HG03064 (cell line): Measurements from ENCODE around the gene NHEJ1.

Experiments used
- ATAC-seq: cut with Tn5 transposase; IDR thresholded peaks from one replicate; pipeline ENCODE4 v1.9.1; 2021; ENCODE audit warnings: low read depth; ENCODE audit not compliant: unreplicated experiment

NHEJ1 gene

GRCh38 chr2:219094171-219094570, 66.4 kb downstream of the NHEJ1 start:
- ATAC-seq = no peak

GRCh38 chr2:219090436-219091299, 69.9 kb downstream of the NHEJ1 start:
- no peak for ATAC-seq

GRCh38 chr2:219089330-219089729, 71.3 kb downstream of the NHEJ1 start:
- ATAC-seq = no peak

- ATAC-seq = no peak
Observed at GRCh38 chr2:219087848-219088247, 72.8 kb downstream of the NHEJ1 start.

GRCh38 chr2:219087361-219087760, 73.3 kb downstream of the NHEJ1 start:
- no peak for ATAC-seq

GRCh38 chr2:219086196-219086595, 74.4 kb downstream of the NHEJ1 start:
- ATAC-seq = no peak

- no peak for ATAC-seq
Observed at GRCh38 chr2:219084791-219085190, 75.8 kb downstream of the NHEJ1 start.

- ATAC-seq = no peak
Observed at GRCh38 chr2:219082332-219082958, 78.2 kb downstream of the NHEJ1 start.

- no peak for ATAC-seq
Observed at GRCh38 chr2:219081701-219082331, 78.8 kb downstream of the NHEJ1 start.

GRCh38 chr2:219081096-219081495, 79.5 kb downstream of the NHEJ1 start:
- no peak for ATAC-seq

- no peak for ATAC-seq
Observed at GRCh38 chr2:219079417-219079816, 81.2 kb downstream of the NHEJ1 start.

- ATAC-seq = no peak
Observed at GRCh38 chr2:219078951-219079350, 81.7 kb downstream of the NHEJ1 start.

- no peak for ATAC-seq
Observed at GRCh38 chr2:219078126-219078525, 82.5 kb downstream of the NHEJ1 start.

- ATAC-seq = no peak
Observed at GRCh38 chr2:219076253-219076652, 84.4 kb downstream of the NHEJ1 start.

- ATAC-seq = no peak
Observed at GRCh38 chr2:219073413-219074129, 87.0 kb downstream of the NHEJ1 start.

- ATAC-seq = no peak
Observed at GRCh38 chr2:219072741-219073250, 87.8 kb downstream of the NHEJ1 start.

- ATAC-seq = no peak
Observed at GRCh38 chr2:219071131-219071816, 89.3 kb downstream of the NHEJ1 start.

- no peak for ATAC-seq
Observed at GRCh38 chr2:219065484-219065883, 95.1 kb downstream of the NHEJ1 start.

GRCh38 chr2:219062081-219062480, 98.5 kb downstream of the NHEJ1 start:
- ATAC-seq = no peak
